GM19238 (cell line): Measurements from ENCODE around the gene PTPRE.

ENCODE experiments used
- DNase-seq: peaks from one replicate; pipeline ENCODE4 v3.0.0; 2011; ENCODE audit warnings: low spot score; ENCODE audit not compliant: insufficient read length

Gene PTPRE

DNA sequence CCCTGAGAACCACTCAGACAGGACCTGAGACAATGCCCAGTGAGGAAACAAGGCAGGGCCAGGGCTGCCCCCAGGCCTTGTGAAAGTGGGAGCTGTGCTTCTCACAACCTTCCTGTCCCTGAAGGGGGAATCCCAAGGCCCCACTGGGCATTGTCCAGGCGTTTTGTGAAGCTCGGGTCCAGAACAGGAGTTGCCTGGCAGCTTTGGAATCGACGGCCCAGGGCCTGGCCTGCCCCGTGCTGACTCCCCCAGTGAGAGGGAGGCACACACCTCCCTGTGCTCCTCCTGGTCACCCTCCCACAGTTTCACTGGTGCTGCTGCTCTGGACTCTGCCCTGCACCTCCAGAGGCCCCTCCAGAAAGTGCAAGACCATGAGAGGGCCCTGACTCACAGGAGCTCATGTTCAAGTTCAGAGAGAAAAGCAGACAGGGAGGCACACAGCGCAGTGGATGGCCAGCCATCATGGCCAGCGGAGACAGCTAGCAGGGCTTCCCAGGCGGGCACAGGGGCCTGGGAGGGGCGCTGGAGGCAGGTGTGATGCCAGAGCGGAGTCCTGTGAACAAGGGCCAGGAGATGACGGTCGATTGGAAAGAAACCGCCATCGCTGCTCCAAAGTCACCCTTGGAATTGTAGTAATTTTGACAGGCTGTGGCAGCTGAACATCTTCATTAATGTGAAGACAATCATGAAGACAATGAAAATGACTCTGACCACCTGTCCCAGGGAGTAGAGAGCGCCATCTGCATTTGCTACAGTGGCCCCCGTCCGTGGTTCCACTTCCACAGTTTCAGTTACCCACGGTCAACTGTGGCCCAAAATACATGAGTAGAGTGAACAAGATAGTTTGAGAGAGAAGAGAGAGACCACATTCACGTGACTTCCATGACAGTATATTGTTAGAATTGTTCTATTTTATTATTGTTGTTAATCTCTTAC is 115.6 kb downstream of the PTPRE start:
- no peak for DNase-seq

DNA sequence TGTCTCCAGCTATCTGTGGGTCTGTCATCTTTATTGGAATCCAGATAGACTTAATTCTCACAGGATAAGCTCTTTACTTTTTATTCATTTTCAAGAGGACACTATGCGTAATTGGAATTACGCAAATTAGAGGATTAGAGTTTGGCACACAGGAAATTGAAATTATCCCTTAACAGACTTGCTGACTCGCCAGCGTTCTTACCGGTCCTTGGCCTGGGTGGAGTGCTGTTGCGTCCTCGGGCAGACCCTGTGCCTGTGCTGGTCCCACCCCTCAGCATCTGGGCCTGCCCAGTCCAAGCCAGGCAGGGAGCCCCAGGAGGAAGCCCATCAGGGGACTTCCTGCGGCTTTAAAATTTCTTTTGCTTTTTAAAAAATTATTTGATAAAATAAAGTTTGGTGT is 117.5 kb downstream of the PTPRE start:
- no peak for DNase-seq

DNA sequence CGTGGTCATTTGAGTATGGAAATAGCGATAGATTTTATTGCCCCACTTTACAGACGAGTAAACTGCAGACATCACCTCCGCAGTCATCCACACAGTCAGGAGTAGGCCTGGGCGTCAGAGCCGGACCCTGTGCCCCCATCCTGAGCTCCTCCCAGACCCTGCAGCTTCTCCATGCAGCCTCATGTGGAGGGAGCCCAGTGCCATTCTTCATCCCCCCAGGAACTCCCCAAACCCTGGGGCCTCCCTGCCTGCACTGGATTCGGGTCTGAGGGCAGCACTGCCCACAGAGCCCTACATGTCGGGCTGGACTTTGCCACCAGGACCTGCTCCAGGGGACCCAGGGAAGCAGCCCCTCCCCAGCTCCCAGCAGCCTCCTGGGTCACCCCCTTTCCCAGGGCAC is 118.5 kb downstream of the PTPRE start:
- DNase-seq: no peak

DNA sequence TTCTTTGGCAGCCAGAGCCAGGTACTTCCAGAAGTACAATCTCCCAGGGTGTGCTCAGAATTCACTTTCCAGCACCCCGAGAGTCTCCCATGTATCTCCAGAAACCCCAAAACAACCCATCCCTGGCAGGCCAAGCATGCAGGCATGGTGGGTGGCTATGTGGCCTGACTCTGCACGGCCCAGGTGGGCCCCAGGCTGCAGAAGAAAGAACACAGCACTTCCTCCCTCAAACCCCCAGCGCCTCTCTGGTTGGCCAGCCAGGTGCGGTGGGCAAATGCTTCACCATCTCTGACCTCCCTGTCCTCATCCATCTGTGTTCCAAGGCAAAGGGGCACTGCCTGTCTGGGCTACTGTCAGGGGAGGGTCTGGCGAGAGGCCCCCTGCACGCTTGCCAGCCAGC is 119.0 kb downstream of the PTPRE start:
- no peak for DNase-seq

DNA sequence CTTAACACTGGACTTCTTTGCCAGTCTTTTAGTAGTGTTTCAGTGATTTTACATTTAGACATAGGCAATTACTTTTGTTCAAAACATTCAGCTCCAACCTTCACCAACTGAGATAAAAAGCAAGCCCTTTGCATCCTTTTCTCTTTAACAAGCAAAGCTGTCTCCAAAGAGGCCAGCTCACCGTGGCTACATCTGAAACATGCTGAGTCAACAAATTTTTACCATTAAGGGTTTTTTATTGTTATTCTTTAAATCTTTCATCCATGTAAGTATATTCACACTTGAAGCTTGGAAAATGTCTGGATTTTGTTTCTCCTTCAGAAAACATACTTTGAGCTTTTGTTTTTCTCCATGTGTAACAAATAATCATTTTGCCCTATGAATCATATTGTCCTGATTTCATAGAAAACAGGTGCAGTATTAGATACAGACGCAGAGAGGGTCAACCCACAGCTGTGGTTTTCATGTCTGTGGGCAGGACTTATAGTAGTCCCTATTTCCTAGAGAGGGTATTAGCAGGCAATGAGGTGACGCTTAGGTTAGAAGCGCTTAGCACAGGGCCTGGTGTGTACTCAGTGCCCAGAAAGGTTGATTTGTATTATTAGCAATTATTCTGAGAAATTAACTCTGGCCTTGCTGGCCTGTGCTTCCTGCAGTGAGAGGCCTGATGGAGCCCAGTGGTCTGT is 119.9 kb downstream of the PTPRE start:
- no peak for DNase-seq

DNA sequence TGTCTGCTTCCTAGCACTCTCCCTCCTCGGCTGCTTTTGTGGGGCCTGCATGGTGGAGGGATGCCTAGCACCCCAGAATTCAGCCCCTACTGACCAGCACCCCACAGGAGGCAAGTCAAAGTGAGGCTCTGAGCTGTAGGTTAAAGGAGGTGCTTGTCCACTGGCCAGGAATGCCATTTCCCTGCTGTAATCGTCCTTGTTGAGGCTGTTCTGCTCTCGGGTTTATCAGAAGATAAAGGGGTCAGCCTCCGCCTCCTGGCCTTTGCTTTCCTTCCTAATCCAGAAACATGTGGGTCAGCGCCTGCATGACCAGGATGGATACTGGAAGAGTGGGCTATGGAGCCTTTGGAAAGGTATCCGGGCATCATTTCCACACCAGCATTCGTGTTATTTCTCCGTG is 120.4 kb downstream of the PTPRE start:
- DNase-seq: no peak

DNA sequence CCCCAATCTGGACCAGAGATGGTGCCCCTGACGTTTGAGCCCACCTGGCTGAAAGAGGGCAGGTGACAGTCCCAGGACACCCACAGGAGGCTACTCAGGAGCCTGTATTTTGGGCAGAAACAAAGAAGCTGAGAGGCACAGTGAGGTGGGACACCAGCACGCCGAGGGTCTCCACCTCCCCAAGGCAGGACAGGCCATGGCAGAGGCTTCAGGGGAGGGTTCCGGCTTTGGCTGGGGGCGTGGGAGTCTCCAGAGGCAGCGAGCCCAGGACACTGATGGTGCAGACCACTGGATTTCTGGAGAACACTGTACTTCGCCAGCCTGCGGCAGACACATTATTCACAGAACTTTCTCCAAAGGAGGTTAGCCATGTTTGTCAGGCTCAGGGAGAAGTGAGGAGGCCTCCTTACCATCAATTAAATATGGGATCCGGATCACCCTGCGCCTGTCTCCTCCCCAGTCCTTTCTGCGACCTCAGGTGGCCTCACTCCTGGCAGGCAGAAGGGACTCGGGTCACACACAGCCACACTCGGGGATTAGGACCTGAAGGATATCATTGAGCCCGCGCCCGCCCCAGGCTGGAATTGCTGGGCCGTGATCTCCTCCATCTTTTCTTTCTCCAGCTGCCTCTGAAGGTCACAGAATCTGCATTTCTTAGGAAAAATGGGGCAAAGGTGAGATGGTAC is 121.1 kb downstream of the PTPRE start:
- DNase-seq: no peak

DNA sequence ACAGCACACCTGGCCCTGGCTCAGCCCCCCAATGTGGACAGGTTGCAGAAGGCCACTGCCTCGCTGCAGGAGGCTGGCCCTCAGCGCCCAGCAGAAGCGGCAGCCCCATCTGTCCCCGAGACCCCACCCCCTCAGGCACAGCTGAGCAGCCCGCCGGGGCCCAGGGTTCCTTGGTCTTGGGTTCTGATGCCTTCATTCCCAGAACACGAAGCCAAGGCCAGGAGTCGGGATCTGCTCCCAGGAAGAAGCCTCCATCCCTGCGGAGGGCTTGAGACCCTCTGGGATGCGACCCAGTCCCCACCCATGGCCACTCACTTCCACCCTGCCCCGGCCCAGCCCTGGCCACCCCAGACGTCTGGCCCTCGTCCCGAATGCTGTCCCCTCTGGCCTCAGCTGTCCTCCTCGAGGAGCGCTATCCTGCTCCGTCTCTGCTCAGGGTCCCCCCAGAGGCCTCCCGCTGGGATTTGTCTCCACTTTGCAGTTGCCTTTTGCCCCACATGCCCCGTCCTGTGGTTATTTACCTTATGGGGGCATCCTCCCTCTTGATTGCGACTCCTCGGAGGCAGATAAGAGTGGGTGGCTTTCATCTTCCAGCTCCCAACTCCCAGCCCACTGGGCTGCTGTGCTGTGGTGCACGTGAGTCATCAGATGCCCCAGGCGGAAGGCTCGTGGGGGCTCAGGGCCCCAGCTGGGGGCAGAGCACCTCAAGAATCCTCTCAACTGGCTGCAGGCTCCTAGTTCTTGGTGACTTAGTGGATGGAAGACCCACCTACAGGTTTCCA is 121.8 kb downstream of the PTPRE start:
- no peak for DNase-seq

DNA sequence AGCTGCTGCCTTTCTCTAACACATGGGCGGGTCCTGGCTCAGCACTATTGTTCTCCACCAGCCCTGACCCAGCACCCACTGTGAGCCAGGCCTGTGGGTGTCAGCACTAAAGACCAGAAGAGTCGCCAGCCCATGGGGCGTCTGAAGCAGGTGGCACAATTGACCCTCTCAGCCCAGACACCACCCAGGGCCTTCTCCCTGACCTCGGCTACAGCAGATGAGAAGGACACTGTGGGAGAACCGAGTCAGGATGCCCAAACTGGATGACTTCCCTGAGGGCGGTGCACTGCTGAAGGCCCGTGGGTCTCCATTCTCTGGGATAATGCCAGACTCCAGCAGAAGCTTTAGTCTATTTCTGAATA is 122.4 kb downstream of the PTPRE start:
- no peak for DNase-seq

DNA sequence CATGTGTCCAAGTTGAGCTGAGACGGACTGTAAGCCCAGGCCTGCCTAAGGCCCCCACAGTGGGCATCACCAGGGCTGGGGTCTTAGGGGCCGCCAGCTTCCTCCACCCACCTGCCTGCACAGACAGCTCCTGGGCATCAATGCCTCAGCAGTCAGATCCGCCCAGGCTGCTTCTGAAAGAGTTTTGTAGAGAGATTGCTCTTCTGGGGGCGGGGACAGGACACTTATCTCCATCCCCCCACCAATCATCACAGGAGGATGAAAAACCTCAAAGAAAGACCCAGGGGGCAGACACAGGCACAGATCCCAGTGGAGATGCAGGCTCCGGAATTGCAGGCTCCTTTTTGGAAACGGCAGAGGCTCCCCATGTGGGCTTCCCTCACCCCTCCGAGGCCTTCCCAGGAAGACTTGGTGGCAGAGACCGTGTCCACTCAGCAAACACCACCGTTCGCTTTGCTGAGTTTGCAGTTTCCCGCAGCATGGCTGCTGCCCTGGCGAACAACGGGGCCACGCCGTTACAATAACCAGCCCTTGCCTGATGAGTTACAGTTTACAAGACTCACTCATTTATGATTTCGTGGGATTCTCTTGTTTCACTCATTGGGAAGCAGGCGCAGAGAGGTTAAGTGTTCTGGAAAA is 122.9 kb downstream of the PTPRE start:
- no peak for DNase-seq

DNA sequence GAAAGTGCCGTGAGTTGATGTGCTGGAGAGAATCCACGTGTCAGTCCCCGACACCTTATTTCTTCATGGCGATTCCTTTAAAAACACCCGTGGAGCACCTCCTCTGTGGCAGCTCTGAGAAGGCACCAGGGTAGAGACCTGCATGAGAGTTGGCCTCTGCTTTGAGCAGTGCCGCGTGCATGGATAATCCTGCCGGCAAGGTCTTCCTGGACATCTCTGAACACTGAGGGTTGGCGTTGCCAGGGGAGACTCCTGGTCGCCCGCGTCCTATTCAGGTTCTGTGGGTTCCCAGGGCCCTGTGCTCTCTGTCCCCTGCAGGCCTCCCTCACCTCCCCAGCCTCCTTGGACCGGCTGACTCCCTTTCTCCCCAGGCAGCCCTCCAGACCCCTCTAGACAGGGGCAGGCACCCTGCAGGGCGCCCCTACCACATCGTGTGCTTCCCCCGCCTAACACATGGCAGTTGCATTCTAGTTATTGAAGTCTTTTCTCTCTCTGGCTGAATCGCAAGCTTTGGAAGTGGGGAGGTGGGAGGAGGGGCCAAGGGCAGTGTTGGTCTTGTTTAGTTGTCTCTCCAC is 123.7 kb downstream of the PTPRE start:
- DNase-seq: no peak

DNA sequence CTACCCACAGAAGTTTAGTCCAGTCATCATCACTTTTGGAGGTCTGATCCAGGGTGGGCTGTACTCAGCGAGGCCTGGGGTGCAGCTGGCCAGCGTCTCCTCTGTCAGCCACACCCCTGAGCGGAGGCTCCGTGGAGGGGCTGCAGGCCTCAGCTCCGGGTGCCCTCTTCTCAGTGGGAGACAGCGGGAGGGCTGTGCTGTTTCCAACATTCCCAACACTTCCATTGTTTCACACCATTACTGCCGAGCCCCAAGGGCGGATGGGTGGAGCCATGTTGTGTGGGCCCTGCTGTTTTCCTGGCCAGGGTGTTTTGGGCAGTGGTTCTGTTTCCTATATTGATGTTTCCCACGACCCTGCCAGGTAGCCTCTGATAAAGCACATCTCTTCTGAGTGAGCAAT is 124.3 kb downstream of the PTPRE start:
- DNase-seq: no peak

DNA sequence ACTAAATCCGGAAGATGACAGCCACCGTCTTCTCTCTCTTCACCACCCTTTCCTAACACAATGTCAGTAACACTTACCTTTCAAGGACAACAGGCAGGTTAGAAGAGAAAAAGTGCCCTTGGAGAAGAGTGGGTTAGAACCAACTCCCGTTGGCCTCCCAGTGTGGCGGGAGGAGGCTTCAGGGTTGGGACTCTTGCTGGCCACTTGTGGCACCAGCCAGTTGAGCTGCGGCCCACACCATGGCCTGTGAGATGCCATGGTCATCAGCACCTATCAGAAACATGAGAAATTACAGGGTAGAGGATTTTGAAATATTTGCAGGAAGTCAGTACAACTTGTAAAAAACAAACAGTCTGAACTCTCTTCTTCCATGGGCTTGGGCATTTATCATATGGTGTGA is 125.6 kb downstream of the PTPRE start:
- DNase-seq: no peak

DNA sequence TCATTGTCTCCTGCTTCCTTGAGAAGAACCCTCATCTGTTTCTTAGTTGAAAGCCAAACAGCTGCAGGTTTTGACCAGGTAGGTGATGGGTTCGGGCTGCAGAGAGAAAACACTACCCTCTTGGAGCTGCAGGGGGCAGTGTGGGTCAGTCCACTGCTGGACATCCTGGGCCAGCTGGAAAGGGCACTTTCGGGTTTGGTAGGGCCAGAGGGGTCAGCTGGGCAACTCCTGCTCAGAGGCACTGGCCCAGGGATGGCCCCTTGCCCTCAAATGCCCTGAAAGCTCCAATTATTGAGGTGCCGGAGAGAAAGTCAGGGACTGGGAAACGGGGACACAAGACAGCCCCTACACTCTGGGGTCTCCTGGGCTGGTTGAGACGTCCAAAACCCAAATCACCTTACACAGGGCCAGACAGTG is 128.7 kb downstream of the PTPRE start:
- DNase-seq: peak; percentile 40

DNA sequence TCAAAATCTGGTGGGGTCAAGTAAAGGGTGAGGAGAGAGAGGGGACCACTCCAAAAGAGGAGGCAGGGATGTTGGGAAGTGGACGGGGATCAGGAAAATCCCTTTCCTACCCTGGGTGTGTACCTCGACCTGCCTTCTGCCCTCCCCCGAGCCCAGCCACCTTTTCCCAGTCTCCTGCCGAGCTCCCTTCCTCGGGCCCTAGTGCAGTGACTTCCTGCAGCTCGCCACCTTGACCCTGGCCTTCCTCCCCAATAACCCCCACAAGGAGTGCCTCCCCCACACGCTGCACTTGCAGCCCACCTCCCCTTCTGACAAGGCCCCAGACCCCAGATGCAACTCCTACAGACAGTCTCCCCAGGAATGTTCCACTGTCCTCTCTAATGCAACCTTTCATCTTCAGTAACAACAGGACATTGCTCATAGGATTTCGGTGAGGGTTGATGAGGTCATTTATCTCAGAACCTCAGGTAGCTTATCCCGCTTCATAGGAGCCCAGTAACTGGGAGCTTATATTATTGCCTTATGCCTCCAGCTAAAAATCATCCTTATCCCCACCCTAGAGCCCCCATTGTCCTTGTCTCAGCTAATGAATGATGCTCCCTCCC is 129.2 kb downstream of the PTPRE start:
- no peak for DNase-seq

DNA sequence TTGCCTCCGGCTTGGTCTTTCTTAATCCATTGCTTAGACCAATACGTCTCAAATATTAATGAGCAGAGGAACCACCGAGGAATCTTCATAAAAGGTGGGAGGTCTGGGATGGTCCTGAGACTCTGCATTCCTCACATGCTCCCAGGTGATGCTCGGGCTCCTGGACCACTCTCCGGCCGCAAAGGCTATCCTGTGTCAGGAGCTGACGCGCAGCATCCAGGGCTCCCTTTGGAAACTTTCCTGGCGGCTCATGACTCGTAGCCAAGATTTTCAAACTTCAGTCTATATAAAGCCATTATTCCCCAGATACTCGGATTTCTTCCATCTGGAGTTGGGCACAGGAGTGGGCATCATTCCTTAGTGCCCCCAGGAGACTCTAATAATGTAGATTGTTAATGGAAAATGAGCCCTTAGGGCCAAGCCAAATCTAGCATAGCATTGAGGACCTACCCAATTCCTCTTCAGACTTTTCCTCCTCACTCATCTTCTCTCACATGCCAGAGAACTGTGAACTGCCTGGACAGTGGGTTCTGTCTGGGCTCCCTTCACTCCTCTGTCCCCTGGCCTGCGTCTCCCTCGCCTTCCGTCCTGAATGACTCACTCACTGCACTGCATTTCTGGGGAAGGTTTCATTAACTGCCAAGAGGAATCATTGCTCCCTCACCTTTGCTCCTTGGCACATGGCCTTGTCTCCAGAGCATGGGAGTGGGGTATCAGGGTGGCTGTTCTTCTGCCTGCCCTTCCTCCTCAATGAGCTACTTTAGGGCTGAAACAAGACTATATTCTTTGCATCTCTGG is 130.0 kb downstream of the PTPRE start:
- no peak for DNase-seq

DNA sequence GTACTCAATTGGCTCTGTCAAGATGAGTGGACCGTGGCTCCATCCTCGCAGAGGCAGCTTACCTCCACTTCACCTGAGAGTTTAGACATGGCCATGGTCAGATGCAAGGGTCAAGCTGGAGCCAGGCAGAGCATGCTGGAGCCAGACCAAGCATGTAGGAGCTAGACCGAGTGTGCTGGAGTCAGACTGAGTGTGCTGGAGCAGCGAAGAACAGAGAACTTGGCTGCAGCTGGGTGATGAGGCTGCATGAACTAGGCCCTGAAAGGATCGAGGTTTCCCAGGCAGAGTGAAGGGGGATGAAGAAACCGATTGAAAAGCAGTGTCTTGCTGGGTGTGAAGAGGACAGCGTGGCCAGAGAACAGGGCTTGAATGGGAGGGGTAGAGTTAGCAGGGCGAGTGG is 133.2 kb downstream of the PTPRE start:
- DNase-seq: no peak

DNA sequence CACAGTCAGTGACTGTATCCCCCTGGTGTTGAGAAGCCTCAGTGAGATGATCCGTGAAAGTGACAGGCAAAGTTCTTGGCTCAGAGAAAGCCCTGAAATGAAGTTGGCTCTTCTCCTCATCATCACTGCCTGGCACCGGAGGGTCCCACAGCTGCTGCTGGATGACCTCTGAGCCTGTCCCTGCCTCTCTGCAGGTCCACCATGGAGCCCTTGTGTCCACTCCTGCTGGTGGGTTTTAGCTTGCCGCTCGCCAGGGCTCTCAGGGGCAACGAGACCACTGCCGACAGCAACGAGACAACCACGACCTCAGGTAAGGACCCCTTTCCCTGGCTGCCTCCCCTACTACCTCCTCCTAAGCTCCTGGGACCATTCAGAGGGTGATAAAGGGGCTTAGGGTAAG is 133.8 kb downstream of the PTPRE start:
- DNase-seq: no peak

DNA sequence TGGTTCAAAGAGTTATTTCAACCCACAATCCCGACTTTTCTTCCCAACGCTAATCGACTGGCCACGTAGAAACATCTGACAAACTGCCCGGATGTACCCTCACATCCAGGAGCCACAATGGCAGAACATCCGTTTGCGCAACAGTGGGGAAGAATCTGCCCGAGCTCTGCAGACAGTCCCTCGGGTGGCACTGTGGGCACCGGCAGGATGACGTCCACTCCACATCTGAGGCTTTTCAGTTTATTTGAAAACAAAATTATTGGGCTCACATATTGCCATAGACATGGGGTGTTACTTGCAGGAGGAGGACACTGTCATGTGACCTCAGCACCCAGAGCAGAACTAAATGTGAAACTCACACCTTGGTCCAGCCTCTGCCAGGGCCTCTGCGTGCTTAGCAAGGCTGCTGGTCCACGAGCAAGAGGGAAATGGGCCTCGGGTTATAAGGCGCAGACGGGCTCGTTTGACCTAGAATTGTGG is 135.3 kb downstream of the PTPRE start:
- no peak for DNase-seq
